Astrocyte (in vitro differentiated cells and primary cell): ENCODE data around the gene PDIA5.

Experiments
- CTCF ChIP-seq: IDR thresholded peaks from 2 replicates; pipeline ENCODE4 v1.5.1; 2011; ENCODE audit warnings: low read depth, mild to moderate bottlenecking, inconsistent platforms, low read length, moderate library complexity; ENCODE audit not compliant: insufficient read depth
- EZH2 ChIP-seq: IDR thresholded peaks from 2 replicates; pipeline ENCODE4 v1.6.1; 2012; ENCODE audit warnings: mild to moderate bottlenecking, low read length, inconsistent platforms; ENCODE audit not compliant: insufficient read depth

GRCh38 chr3:123157598-123158287 lies 90.9 kb downstream of the PDIA5 start:
- no peak for TF ChIP-seq CTCF
- no peak for TF ChIP-seq EZH2
